Endothelial cell (in vitro differentiated cells): Measurements from ENCODE around the gene SINHCAF. TPM values are rescaled to one million over a fixed set of nuclear protein-coding genes. Genes with fewer than 3 reads are reported as not detected.
A peak's percentile ranks its signal among the peaks of the same experiment; 100 is the strongest.
"Not testable (repeated sequence)": the region's sequence is repeated elsewhere in the genome, so short reads cannot be mapped to it uniquely, and the experiment has no call there.

ENCODE experiments used
- DNase-seq: peaks from one replicate; pipeline ENCODE4 v3.0.0; 2021; ENCODE audit warnings: low spot score
- H3K27ac Mint-ChIP-seq: one replicate; pipeline ENCODE4 v1.8.0; 2021; ENCODE audit warnings: mixed read lengths, inconsistent platforms; ENCODE audit not compliant: unreplicated experiment
- H3K27me3 Mint-ChIP-seq: one replicate; pipeline ENCODE4 v1.8.0; 2021; ENCODE audit warnings: mild to moderate bottlenecking, moderate library complexity, mixed read lengths, inconsistent platforms; ENCODE audit not compliant: unreplicated experiment
- H3K36me3 Mint-ChIP-seq: one replicate; pipeline ENCODE4 v1.8.0; 2021; ENCODE audit warnings: mild to moderate bottlenecking, low read depth, mixed read lengths, inconsistent platforms; ENCODE audit not compliant: unreplicated experiment
- H3K4me1 Mint-ChIP-seq: one replicate; pipeline ENCODE4 v1.8.0; 2021; ENCODE audit warnings: mild to moderate bottlenecking, mixed read lengths, inconsistent platforms; ENCODE audit not compliant: unreplicated experiment
- H3K4me3 Mint-ChIP-seq: one replicate; pipeline ENCODE4 v1.8.0; 2021; ENCODE audit warnings: mild to moderate bottlenecking, mixed read lengths, inconsistent platforms; ENCODE audit not compliant: unreplicated experiment
- H3K9me3 Mint-ChIP-seq: one replicate; pipeline ENCODE4 v1.8.0; 2021; ENCODE audit warnings: mixed read lengths, inconsistent platforms; ENCODE audit not compliant: unreplicated experiment
- total RNA-seq: library from RNA; stranded (reverse); fragmentation: NEBNext Ultra II Directional; extraction: Animal tissue kit (Norgen Biotek cat#: 25700); gene quantifications from one replicate; pipeline ENCODE4 v1.2.1, GENCODE V29; 2021; ENCODE audit not compliant: unreplicated experiment
- TF ChIP-seq, protein P1 (sequence below): fragments of 200-600 bp; sonication (generic); IDR thresholded peaks from one replicate; pipeline ENCODE4 v1.5.0; 2021; ENCODE audit warnings: antibody characterized with exemption; ENCODE audit not compliant: unreplicated experiment

SINHCAF gene
- total RNA-seq, 1 donor from 2014 or later = 205 TPM

DNA sequence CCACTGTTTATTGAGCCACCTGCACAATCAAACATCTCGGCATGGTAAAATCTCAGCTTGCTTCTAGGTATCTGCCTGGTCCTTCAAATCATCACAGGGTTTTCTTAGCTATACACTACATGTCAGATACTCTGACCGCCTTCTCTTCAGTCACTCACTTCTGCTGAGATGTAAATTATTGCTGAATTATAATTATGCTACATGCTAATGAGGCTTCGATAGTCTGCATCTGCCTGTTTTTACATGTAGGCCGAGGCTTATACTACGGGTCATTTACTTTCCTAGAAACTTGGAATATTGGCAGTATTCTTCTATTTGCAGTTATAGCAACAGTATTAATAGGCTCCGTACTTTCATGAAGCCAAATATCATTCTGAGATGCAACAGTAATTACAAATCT is 77.6 kb downstream of the SINHCAF start:
- no peaks in the 10 kb centered on the region for H3K27me3 Mint-ChIP-seq
- H3K36me3 Mint-ChIP-seq = no peaks in the 10 kb centered on the region
- no peak overlapping the region for H3K4me3 Mint-ChIP-seq
- DNase-seq = no peak
- H3K9me3 Mint-ChIP-seq = no peaks in the 10 kb centered on the region
- no peak overlapping the region for H3K27ac Mint-ChIP-seq
- TF ChIP-seq, protein P1, sequence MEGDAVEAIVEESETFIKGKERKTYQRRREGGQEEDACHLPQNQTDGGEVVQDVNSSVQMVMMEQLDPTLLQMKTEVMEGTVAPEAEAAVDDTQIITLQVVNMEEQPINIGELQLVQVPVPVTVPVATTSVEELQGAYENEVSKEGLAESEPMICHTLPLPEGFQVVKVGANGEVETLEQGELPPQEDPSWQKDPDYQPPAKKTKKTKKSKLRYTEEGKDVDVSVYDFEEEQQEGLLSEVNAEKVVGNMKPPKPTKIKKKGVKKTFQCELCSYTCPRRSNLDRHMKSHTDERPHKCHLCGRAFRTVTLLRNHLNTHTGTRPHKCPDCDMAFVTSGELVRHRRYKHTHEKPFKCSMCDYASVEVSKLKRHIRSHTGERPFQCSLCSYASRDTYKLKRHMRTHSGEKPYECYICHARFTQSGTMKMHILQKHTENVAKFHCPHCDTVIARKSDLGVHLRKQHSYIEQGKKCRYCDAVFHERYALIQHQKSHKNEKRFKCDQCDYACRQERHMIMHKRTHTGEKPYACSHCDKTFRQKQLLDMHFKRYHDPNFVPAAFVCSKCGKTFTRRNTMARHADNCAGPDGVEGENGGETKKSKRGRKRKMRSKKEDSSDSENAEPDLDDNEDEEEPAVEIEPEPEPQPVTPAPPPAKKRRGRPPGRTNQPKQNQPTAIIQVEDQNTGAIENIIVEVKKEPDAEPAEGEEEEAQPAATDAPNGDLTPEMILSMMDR = no peak
- no peaks in the 10 kb centered on the region for H3K4me1 Mint-ChIP-seq

DNA sequence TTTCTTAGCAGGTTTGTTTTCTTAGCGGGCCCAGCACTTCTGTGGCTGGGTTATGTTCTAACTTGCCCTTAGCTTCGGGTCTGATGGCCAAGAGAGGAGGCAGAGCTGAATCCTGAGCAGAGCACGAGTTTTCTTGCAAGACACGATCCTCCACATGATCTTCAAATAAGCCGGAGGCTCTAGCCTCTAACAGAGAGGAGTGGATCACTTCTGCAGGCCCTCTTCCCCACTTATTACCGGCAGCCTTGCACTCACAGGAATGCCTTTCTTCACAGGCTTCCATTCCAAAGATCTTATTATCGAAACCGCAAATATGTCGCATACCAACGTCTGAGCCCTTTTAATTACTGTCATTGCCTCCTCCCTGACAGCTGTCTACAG is 79.5 kb downstream of the SINHCAF start:
- H3K4me3 Mint-ChIP-seq = no peak overlapping the region
- no peaks in the 10 kb centered on the region for H3K36me3 Mint-ChIP-seq
- no peak overlapping the region for H3K27ac Mint-ChIP-seq

DNA sequence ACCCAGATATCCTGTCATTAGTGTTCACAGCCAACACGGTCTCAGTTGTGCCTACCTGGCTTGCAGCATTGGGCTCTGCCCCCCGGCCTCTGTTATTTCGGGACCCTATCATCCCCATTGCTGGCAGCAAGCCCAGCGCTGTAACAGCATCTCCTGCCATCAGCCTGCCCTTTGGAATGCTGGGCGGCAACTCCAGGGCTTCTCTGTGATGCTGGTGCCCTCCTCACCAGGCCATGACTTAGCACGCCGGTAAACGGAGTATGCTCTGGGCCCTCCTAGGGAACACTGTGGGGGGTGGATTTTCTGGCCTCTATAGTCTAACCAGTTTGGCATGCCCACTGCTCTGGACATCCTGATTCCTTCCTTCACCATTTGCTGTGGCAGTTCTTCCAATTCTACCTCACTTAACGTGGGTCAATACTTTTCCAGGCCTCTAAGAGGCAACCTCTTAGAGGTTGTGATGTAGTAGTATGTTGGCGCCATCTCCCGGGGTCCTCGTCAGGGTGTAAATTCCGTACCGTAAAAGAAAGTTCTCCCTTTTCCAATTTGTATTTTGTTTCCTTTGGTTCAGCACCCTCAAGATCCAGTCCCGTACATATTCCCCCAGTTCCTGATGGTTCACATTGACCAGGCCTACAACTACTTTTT is 80.0 kb downstream of the SINHCAF start:
- Mint-ChIP-seq H3K27ac (no peak overlapping the region), H3K27me3 (peaks cover 2% of the 10 kb centered on the region), H3K4me1 (peaks cover 6% of the 10 kb centered on the region), H3K4me3 (no peak overlapping the region), H3K36me3 (no peaks in the 10 kb centered on the region), H3K9me3 (no peaks in the 10 kb centered on the region)
- TF ChIP-seq, protein P1 = no peak
- no peak for DNase-seq

More for the DNA sequence above, 79.5 kb downstream of the SINHCAF start:
- DNase-seq = no peak
- TF ChIP-seq, protein P1 = no peak
- no peaks in the 10 kb centered on the region for H3K9me3 Mint-ChIP-seq
- peaks cover 5% of the 10 kb centered on the region for H3K4me1 Mint-ChIP-seq
- H3K27me3 Mint-ChIP-seq = peaks cover 2% of the 10 kb centered on the region

DNA sequence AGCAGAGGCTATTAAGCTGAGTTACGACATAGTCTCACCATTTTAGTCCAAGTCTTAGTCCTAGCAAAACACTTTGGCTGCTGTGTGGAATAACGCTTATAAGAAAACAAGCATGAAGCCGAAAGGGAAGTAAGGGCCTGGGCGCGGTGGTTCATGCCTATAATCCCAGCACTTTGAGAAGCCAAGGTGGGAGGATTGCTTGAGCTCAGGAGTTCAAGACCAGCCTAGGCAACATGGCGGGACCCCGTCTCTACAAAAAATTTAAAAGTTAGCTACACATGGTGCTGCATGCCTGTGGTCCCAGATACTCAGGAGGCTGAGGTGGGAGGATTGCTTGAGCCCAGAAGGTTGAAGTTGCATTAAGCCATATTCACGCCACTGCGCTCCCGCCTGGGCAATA is 83.5 kb downstream of the SINHCAF start:
- H3K36me3 Mint-ChIP-seq, DNase-seq, H3K9me3 Mint-ChIP-seq, H3K4me1 Mint-ChIP-seq, H3K27me3 Mint-ChIP-seq, H3K27ac Mint-ChIP-seq, H3K4me3 Mint-ChIP-seq: not testable (repeated sequence)

DNA sequence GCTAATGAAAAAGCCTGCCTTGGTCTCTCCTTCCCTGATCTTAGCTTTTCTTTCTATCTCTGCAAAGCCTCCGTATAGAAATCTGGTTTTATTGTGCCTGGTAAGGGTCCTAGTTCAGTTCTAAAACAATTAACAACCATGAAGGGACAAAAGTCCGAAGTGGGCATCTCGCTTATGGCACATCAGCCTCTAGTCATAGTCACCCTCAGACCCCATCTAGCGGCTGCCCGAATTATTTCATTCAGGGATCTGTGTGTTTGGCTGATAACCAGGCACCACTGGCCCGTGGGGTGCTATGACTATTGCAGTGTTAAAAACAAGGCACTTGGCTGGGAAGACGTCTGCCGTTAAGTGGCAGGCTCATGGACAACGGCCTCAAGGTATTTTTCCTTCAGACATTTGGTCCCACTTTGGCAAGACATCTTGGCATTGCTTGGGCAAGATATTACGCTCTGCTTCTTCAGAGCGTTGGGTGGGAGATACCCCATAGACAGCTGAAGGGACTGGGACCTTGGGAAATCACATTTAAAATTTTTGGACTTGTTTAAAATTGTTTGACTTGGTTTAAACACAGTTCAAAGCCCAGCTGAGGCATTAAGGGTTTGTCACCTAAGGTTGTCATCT is 87.1 kb downstream of the SINHCAF start:
- Mint-ChIP-seq H3K27ac (no peak overlapping the region), H3K27me3 (peaks cover 11% of the 10 kb centered on the region), H3K9me3 (no peaks in the 10 kb centered on the region), H3K36me3 (no peaks in the 10 kb centered on the region), H3K4me3 (no peak overlapping the region), H3K4me1 (peaks cover 16% of the 10 kb centered on the region)
- peak; percentile 75 for DNase-seq
- TF ChIP-seq, protein P1 = peak; percentile 73

DNA sequence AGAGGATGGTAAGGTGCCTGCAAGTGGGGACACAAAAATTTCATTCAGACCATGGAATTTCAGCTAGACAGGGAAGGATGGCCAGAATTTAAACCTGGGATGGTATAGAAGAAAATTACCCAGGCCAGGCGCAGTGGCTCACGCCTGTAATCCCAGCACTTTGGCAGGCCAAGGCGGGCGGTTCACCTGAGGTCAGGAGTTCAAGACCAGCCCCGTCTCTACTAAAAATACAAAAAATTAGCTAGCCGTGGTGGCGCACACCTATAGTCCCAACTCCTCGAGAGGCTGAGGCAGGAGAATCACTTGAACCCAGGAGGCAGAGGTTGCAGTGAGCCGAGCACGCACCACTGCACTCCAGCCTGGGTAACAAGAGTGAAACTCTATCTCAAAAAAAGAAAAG is 87.6 kb downstream of the SINHCAF start:
- not testable (repeated sequence) for H3K36me3 Mint-ChIP-seq, H3K27ac Mint-ChIP-seq, H3K4me3 Mint-ChIP-seq, H3K9me3 Mint-ChIP-seq, DNase-seq
- peaks cover 11% of the 10 kb centered on the region for H3K27me3 Mint-ChIP-seq
- peaks cover 16% of the 10 kb centered on the region for H3K4me1 Mint-ChIP-seq
